Left ventricle myocardium inferior (tissue), 1 donor: ENCODE results near the gene MITF. TPM values are rescaled to one million over a fixed set of nuclear protein-coding genes. Genes with fewer than 3 reads are reported as not detected.
A peak's percentile ranks its signal among the peaks of the same experiment; 100 is the strongest.

Experiments used
- DNase-seq: peaks from one replicate; pipeline ENCODE4 v3.0.0-alpha.2; 2020
- H3K27ac ChIP-seq: fragments of 200-600 bp; replicated peaks from 2 replicates; pipeline ENCODE4 v1.8.0; 2021
- H3K27me3 ChIP-seq: fragments of 200-600 bp; 2 replicates; pipeline ENCODE4 v1.8.0; 2021; ENCODE audit warnings: low read depth
- H3K36me3 ChIP-seq: fragments of 200-600 bp; 2 replicates; pipeline ENCODE4 v1.8.0; 2021
- H3K4me1 ChIP-seq: fragments of 200-600 bp; 2 replicates; pipeline ENCODE4 v1.8.0; 2021
- H3K4me3 ChIP-seq: fragments of 200-600 bp; 2 replicates; pipeline ENCODE4 v1.8.0; 2021; ENCODE audit warnings: mild to moderate bottlenecking, moderate library complexity
- H3K9me3 ChIP-seq: fragments of 200-600 bp; replicated peaks from 2 replicates; pipeline ENCODE4 v1.8.0; 2021
- CTCF ChIP-seq: fragments of 200-600 bp; IDR thresholded peaks from 2 replicates; pipeline ENCODE4 v1.8.0; 2021; ENCODE audit warnings: antibody characterized with exemption, mild to moderate bottlenecking, borderline replicate concordance
- intact Hi-C: fragments of 100-400 bp; cut with micrococcal nuclease; formaldehyde crosslinking; loops from one replicate; pipeline ENCODE4 v1.11.0; 2022
- total RNA-seq: library from RNA; stranded (reverse); fragmentation: NEBNext Ultra II Directional; extraction: Animal tissue kit (Norgen Biotek cat#: 25700); gene quantifications from one replicate; pipeline ENCODE4 v1.2.1, GENCODE V29; 2021
- donor health status: DM: no; HTN: yes; CAD: no; lungs with severe emphysema.

The MITF gene
- total RNA-seq, 1 donor from 2014 or later, result 81.9 TPM

- TF ChIP-seq CTCF, result no peak
- no peak for DNase-seq
- no peak overlapping the region for H3K27ac ChIP-seq
- no peaks in the 10 kb centered on the region for H3K27me3 ChIP-seq
- no peaks in the 10 kb centered on the region for H3K9me3 ChIP-seq
- H3K4me1 ChIP-seq, result peaks cover 52% of the 10 kb centered on the region
- H3K4me3 ChIP-seq, result no peak overlapping the region
- intact Hi-C loops, result no loop called here
- no peaks in the 10 kb centered on the region for H3K36me3 ChIP-seq
These were observed 108.8 kb downstream of the MITF start for GRCh38 chr3:69848113-69848512.

- no peaks in the 10 kb centered on the region for H3K27me3 ChIP-seq
- H3K9me3 ChIP-seq, result no peaks in the 10 kb centered on the region
- no peak for DNase-seq
- intact Hi-C loops, result no loop called here
- no peak for TF ChIP-seq CTCF
- no peaks in the 10 kb centered on the region for H3K36me3 ChIP-seq
- peaks cover 70% of the 10 kb centered on the region for H3K4me1 ChIP-seq
- no peak overlapping the region for H3K27ac ChIP-seq
- no peak overlapping the region for H3K4me3 ChIP-seq
These were observed 111.6 kb downstream of the MITF start for GRCh38 chr3:69850849-69851248.

GRCh38 chr3:69853027-69853426, 113.8 kb downstream of the MITF start:
- no peaks in the 10 kb centered on the region for H3K36me3 ChIP-seq
- H3K27me3 ChIP-seq, result no peaks in the 10 kb centered on the region
- intact Hi-C loops, result no loop called here
- no peak for DNase-seq
- H3K4me1 ChIP-seq, result peaks cover 71% of the 10 kb centered on the region
- no peaks in the 10 kb centered on the region for H3K9me3 ChIP-seq
- H3K27ac ChIP-seq, result no peak overlapping the region
- no peak overlapping the region for H3K4me3 ChIP-seq
- TF ChIP-seq CTCF, result no peak

- H3K4me3 ChIP-seq, result no peak overlapping the region
- DNase-seq, result no peak
- peak overlapping the region; percentile 66 for H3K27ac ChIP-seq
- no peaks in the 10 kb centered on the region for H3K27me3 ChIP-seq
- H3K36me3 ChIP-seq, result no peaks in the 10 kb centered on the region
- intact Hi-C loops, result loop anchor here (5.0 kb wide), 1 partner anchor 163 kb away; no protein-coding TSS in a partner anchor
- H3K4me1 ChIP-seq, result peaks cover 57% of the 10 kb centered on the region
- H3K9me3 ChIP-seq, result no peaks in the 10 kb centered on the region
- peak; percentile 59 for TF ChIP-seq CTCF
These were observed 116.3 kb downstream of the MITF start for GRCh38 chr3:69855436-69856162.

- peaks cover 61% of the 10 kb centered on the region for H3K4me1 ChIP-seq
- no peaks in the 10 kb centered on the region for H3K9me3 ChIP-seq
These were observed 117.9 kb downstream of the MITF start for GRCh38 chr3:69856965-69857705.

More at GRCh38 chr3:69856965-69857705, 117.9 kb downstream of the MITF start:
- no peaks in the 10 kb centered on the region for H3K36me3 ChIP-seq
- TF ChIP-seq CTCF, result no peak
- H3K27me3 ChIP-seq, result no peaks in the 10 kb centered on the region
- peak overlapping the region; percentile 66 for H3K27ac ChIP-seq
- no peak overlapping the region for H3K4me3 ChIP-seq
- intact Hi-C loops, result loop anchor here (5.0 kb wide), 1 partner anchor 165 kb away; no protein-coding TSS in a partner anchor
- no peak for DNase-seq
